Measurements from ENCODE around the gene SERPINF2.
A peak's percentile ranks its signal among the peaks of the same experiment; 100 is the strongest.

The SERPINF2 gene

DNA sequence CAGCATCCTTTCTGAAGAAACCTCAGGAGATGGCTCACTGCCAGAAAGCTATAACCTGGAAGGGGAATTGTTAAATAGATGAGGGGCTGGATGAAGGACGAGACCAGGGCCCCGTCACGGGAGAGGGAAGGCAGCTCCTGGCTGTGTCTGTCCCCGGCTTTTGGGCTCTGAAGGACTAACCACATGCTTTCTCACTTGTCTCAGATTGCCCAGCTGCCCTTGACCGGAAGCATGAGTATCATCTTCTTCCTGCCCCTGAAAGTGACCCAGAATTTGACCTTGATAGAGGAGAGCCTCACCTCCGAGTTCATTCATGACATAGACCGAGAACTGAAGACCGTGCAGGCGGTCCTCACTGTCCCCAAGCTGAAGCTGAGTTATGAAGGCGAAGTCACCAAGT lies 33.7 kb downstream of the SERPINF2 start:
- Histone ChIP-seq H3K4me1 (ENCODE audit: control insufficient read depth in 1 of 2, insufficient read depth in 2 of 2, low read length in 2 of 2) (peaks cover 6 to 8% of the 10 kb centered on the region in 2 experiments), H3K4me2 (ENCODE audit: low read length) (no peak overlapping the region), H3K79me2 (ENCODE audit: control insufficient read depth, insufficient read depth, low read length, poor library complexity) (no peaks in the 10 kb centered on the region), H3K27ac (ENCODE audit: low read depth, low read length) (no peak overlapping the region), H3K4me3 (ENCODE audit: low read depth, low read length) (no peak overlapping the region), H3K4ac (ENCODE audit: low read depth, low read length) (no peak overlapping the region), H3K18ac (ENCODE audit: low read length) (no peak overlapping the region), H4K12ac (ENCODE audit: low read depth, low read length) (no peak overlapping the region), H2BK120ac (ENCODE audit: insufficient read depth, low read length, poor library complexity) (no peak overlapping the region), H3K9ac (ENCODE audit: low read length) (no peak overlapping the region), H3K14ac (ENCODE audit: low read length) (no peak overlapping the region), H2AFZ (ENCODE audit: insufficient read depth, low read length, poor library complexity) (no peak overlapping the region), H3K23ac (ENCODE audit: low read length) (no peak overlapping the region), H3K36me3 (ENCODE audit: control insufficient read depth in 1 of 2, insufficient read depth in 2 of 2, low read length in 2 of 2) (peaks cover 14 to 21% of the 10 kb centered on the region in 2 experiments), H2AK5ac (ENCODE audit: low read length) (no peak overlapping the region), H4K91ac (ENCODE audit: low read depth, low read length) (no peak overlapping the region), H4K8ac (ENCODE audit: low read depth, low read length) (no peak overlapping the region), H3K9me3 (ENCODE audit: insufficient read depth, low read depth, low read length) (no peaks in the 10 kb centered on the region), H3K79me1 (ENCODE audit: low read length) (peaks cover 2% of the 10 kb centered on the region), H2BK12ac (ENCODE audit: low read length) (no peak overlapping the region), H2BK5ac (ENCODE audit: low read depth, low read length, poor library complexity) (no peak overlapping the region), H3K27me3 (ENCODE audit: insufficient read depth, low read length) (no peaks in the 10 kb centered on the region)
- no peak for DNase-seq
- WGBS (ENCODE audit: extremely low coverage, insufficient coverage, insufficient read length) = no CpG with 5 or more reads among the region's 10 CpGs

- no peak overlapping the region for H4K8ac ChIP-seq (ENCODE audit: low read depth, low read length)
- H2BK5ac ChIP-seq (ENCODE audit: low read depth, low read length, poor library complexity) = no peak overlapping the region
- no CpG with 5 or more reads among the region's 7 CpGs for WGBS (ENCODE audit: extremely low coverage, insufficient coverage, insufficient read length)
- no peak overlapping the region for H4K91ac ChIP-seq (ENCODE audit: low read depth, low read length)
- H2AFZ ChIP-seq (ENCODE audit: insufficient read depth, low read length, poor library complexity) = no peak overlapping the region
- no peak for DNase-seq
- no peak overlapping the region for H3K4me2 ChIP-seq (ENCODE audit: low read length)
- no peak overlapping the region for H2BK12ac ChIP-seq (ENCODE audit: low read length)
- no peaks in the 10 kb centered on the region for H3K9me3 ChIP-seq (ENCODE audit: insufficient read depth, low read depth, low read length)
- H2BK120ac ChIP-seq (ENCODE audit: insufficient read depth, low read length, poor library complexity) = no peak overlapping the region
- H3K36me3 ChIP-seq (ENCODE audit: control insufficient read depth in 1 of 2, insufficient read depth in 2 of 2, low read length in 2 of 2) = peaks cover 18 to 25% of the 10 kb centered on the region in 2 experiments
- no peak overlapping the region for H3K9ac ChIP-seq (ENCODE audit: low read length)
- H3K79me1 ChIP-seq (ENCODE audit: low read length) = peaks cover 2% of the 10 kb centered on the region
- no peaks in the 10 kb centered on the region for H3K79me2 ChIP-seq (ENCODE audit: control insufficient read depth, insufficient read depth, low read length, poor library complexity)
- H2AK5ac ChIP-seq (ENCODE audit: low read length) = no peak overlapping the region
- H3K4ac ChIP-seq (ENCODE audit: low read depth, low read length) = no peak overlapping the region
- no peaks in the 10 kb centered on the region for H3K27me3 ChIP-seq (ENCODE audit: insufficient read depth, low read length)
- H3K18ac ChIP-seq (ENCODE audit: low read length) = no peak overlapping the region
- peaks cover 6 to 8% of the 10 kb centered on the region in 2 experiments for H3K4me1 ChIP-seq (ENCODE audit: control insufficient read depth in 1 of 2, insufficient read depth in 2 of 2, low read length in 2 of 2)
- H3K27ac ChIP-seq (ENCODE audit: low read depth, low read length) = no peak overlapping the region
- no peak overlapping the region for H3K23ac ChIP-seq (ENCODE audit: low read length)
- no peak overlapping the region for H4K12ac ChIP-seq (ENCODE audit: low read depth, low read length)
- no peak overlapping the region for H3K4me3 ChIP-seq (ENCODE audit: low read depth, low read length)
- H3K14ac ChIP-seq (ENCODE audit: low read length) = no peak overlapping the region
These were observed 34.2 kb downstream of the SERPINF2 start for GRCh38 chr17:1776857-1777256.

- H3K27me3 ChIP-seq (ENCODE audit: insufficient read depth, low read length) = no peaks in the 10 kb centered on the region
- H3K79me1 ChIP-seq (ENCODE audit: low read length) = peaks cover 2% of the 10 kb centered on the region
- no peaks in the 10 kb centered on the region for H3K79me2 ChIP-seq (ENCODE audit: control insufficient read depth, insufficient read depth, low read length, poor library complexity)
- no peak overlapping the region for H2AK5ac ChIP-seq (ENCODE audit: low read length)
- H2BK12ac ChIP-seq (ENCODE audit: low read length) = no peak overlapping the region
- no peaks in the 10 kb centered on the region for H3K9me3 ChIP-seq (ENCODE audit: insufficient read depth, low read depth, low read length)
- H4K91ac ChIP-seq (ENCODE audit: low read depth, low read length) = no peak overlapping the region
- H3K9ac ChIP-seq (ENCODE audit: low read length) = no peak overlapping the region
- H3K14ac ChIP-seq (ENCODE audit: low read length) = no peak overlapping the region
- H3K4me3 ChIP-seq (ENCODE audit: low read depth, low read length) = no peak overlapping the region
- H3K18ac ChIP-seq (ENCODE audit: low read length) = no peak overlapping the region
- no peak overlapping the region for H3K23ac ChIP-seq (ENCODE audit: low read length)
- peaks cover 6 to 8% of the 10 kb centered on the region in 2 experiments for H3K4me1 ChIP-seq (ENCODE audit: control insufficient read depth in 1 of 2, insufficient read depth in 2 of 2, low read length in 2 of 2)
- peaks cover 30 to 43% of the 10 kb centered on the region in 2 experiments for H3K36me3 ChIP-seq (ENCODE audit: control insufficient read depth in 1 of 2, insufficient read depth in 2 of 2, low read length in 2 of 2)
- no peak overlapping the region for H4K8ac ChIP-seq (ENCODE audit: low read depth, low read length)
- H3K4me2 ChIP-seq (ENCODE audit: low read length) = peak overlapping the region; percentile 41
- H2AFZ ChIP-seq (ENCODE audit: insufficient read depth, low read length, poor library complexity) = no peak overlapping the region
- no peak overlapping the region for H2BK120ac ChIP-seq (ENCODE audit: insufficient read depth, low read length, poor library complexity)
- no peak overlapping the region for H4K12ac ChIP-seq (ENCODE audit: low read depth, low read length)
- no CpG with 5 or more reads among the region's 8 CpGs for WGBS (ENCODE audit: extremely low coverage, insufficient coverage, insufficient read length)
- H3K27ac ChIP-seq (ENCODE audit: low read depth, low read length) = peak overlapping the region; percentile 88
- H3K4ac ChIP-seq (ENCODE audit: low read depth, low read length) = no peak overlapping the region
- peak overlapping the region; percentile 34 for H2BK5ac ChIP-seq (ENCODE audit: low read depth, low read length, poor library complexity)
- no peak for DNase-seq
These were observed 37.0 kb downstream of the SERPINF2 start for GRCh38 chr17:1779571-1780131.

DNA sequence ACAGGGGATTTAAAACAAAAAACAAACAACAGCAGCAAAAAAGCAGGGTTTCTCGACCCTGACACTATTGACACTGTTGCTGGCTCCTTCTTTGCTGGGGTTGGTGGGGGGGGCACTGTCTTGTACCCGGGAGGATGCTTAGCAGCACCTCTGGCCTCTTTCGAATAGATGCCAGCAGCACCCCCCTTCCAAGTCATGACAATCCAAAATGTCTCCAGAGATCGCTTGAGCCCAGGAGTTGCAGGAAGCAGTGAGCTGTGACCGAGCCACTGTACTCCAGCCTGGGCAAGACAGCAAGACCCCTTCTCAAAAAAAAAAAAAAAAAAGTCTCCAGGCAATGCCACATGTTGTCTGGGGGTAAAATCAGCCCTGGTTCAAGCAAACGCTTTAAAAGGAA lies 39.5 kb downstream of the SERPINF2 start:
- H3K18ac ChIP-seq (ENCODE audit: low read length) = no peak overlapping the region
- DNase-seq = no peak
- H3K79me2 ChIP-seq (ENCODE audit: control insufficient read depth, insufficient read depth, low read length, poor library complexity) = no peaks in the 10 kb centered on the region
- H3K9me3 ChIP-seq (ENCODE audit: insufficient read depth, low read depth, low read length) = peaks cover 2% of the 10 kb centered on the region
- H3K27me3 ChIP-seq (ENCODE audit: insufficient read depth, low read length) = no peaks in the 10 kb centered on the region
- H3K23ac ChIP-seq (ENCODE audit: low read length) = no peak overlapping the region
- no peak overlapping the region for H3K4ac ChIP-seq (ENCODE audit: low read depth, low read length)
- H4K91ac ChIP-seq (ENCODE audit: low read depth, low read length) = no peak overlapping the region
- no peak overlapping the region for H3K9ac ChIP-seq (ENCODE audit: low read length)
- no peak overlapping the region for H2BK5ac ChIP-seq (ENCODE audit: low read depth, low read length, poor library complexity)
- H3K27ac ChIP-seq (ENCODE audit: low read depth, low read length) = no peak overlapping the region
- no peak overlapping the region for H4K8ac ChIP-seq (ENCODE audit: low read depth, low read length)
- H3K79me1 ChIP-seq (ENCODE audit: low read length) = peaks cover 5% of the 10 kb centered on the region
- H2AFZ ChIP-seq (ENCODE audit: insufficient read depth, low read length, poor library complexity) = no peak overlapping the region
- H2AK5ac ChIP-seq (ENCODE audit: low read length) = no peak overlapping the region
- no peak overlapping the region for H3K4me2 ChIP-seq (ENCODE audit: low read length)
- no peak overlapping the region for H4K12ac ChIP-seq (ENCODE audit: low read depth, low read length)
- no peak overlapping the region for H2BK12ac ChIP-seq (ENCODE audit: low read length)
- no CpG with 5 or more reads among the region's 6 CpGs for WGBS (ENCODE audit: extremely low coverage, insufficient coverage, insufficient read length)
- no peak overlapping the region for H3K4me3 ChIP-seq (ENCODE audit: low read depth, low read length)
- peaks cover 8 to 10% of the 10 kb centered on the region in 2 experiments for H3K4me1 ChIP-seq (ENCODE audit: control insufficient read depth in 1 of 2, insufficient read depth in 2 of 2, low read length in 2 of 2)
- H3K14ac ChIP-seq (ENCODE audit: low read length) = no peak overlapping the region
- H3K36me3 ChIP-seq (ENCODE audit: control insufficient read depth in 1 of 2, insufficient read depth in 2 of 2, low read length in 2 of 2) = peaks cover 33 to 40% of the 10 kb centered on the region in 2 experiments
- no peak overlapping the region for H2BK120ac ChIP-seq (ENCODE audit: insufficient read depth, low read length, poor library complexity)

Data from trophoblast cell (in vitro differentiated cells and primary cell).